GM18517 (cell line): ENCODE data around the gene SLC3A2.

Source experiments
- ATAC-seq: cut with Tn5 transposase; IDR thresholded peaks from one replicate; pipeline ENCODE4 v1.9.1; 2021; ENCODE audit warnings: mild to moderate bottlenecking, moderate library complexity; ENCODE audit not compliant: unreplicated experiment

The SLC3A2 gene

GRCh38 chr11:62908468-62909072, 27.9 kb downstream of the SLC3A2 start:
- no peak for ATAC-seq

GRCh38 chr11:62909107-62909894, 28.6 kb downstream of the SLC3A2 start:
- ATAC-seq, result no peak

GRCh38 chr11:62910141-62910882, 29.6 kb downstream of the SLC3A2 start:
- no peak for ATAC-seq

GRCh38 chr11:62911137-62912130, 30.7 kb downstream of the SLC3A2 start:
- no peak for ATAC-seq

- ATAC-seq, result no peak
These were observed 31.6 kb downstream of the SLC3A2 start for GRCh38 chr11:62912268-62912667.

GRCh38 chr11:62914416-62914815, 33.7 kb downstream of the SLC3A2 start:
- ATAC-seq, result no peak

- no peak for ATAC-seq
These were observed 37.3 kb downstream of the SLC3A2 start for GRCh38 chr11:62917906-62918502.

GRCh38 chr11:62918531-62918930, 37.8 kb downstream of the SLC3A2 start:
- ATAC-seq, result no peak

- no peak for ATAC-seq
These were observed 38.8 kb downstream of the SLC3A2 start for GRCh38 chr11:62919476-62919875.

- ATAC-seq, result no peak
These were observed 39.4 kb downstream of the SLC3A2 start for GRCh38 chr11:62919898-62920640.

GRCh38 chr11:62921201-62921572, 40.5 kb downstream of the SLC3A2 start, which contains the start of gene CHRM1:
Gene CHRM1 (minus strand): TSS chr11:62921363. CDS start chr11:62911100, 10,263 bp downstream.
- ATAC-seq, result no peak

GRCh38 chr11:62921573-62922188, 41.0 kb downstream of the SLC3A2 start:
- ATAC-seq, result no peak

- no peak for ATAC-seq
These were observed 41.5 kb downstream of the SLC3A2 start for GRCh38 chr11:62922189-62922589.

GRCh38 chr11:62922653-62923431, 42.1 kb downstream of the SLC3A2 start:
- no peak for ATAC-seq

GRCh38 chr11:62923601-62924411, 43.1 kb downstream of the SLC3A2 start:
- no peak for ATAC-seq

- ATAC-seq, result no peak
These were observed 44.6 kb downstream of the SLC3A2 start for GRCh38 chr11:62925308-62925707.
